Hepatocyte (in vitro differentiated cells): ENCODE results near the gene VMAC. TPM values are rescaled to one million over a fixed set of nuclear protein-coding genes. Genes with fewer than 3 reads are reported as not detected.

Experiments used
- DNase-seq: peaks from one replicate; pipeline ENCODE4 v3.0.0-alpha.2; 2016; ENCODE audit warnings: low spot score
- H2AFZ ChIP-seq: fragments of 200-600 bp; sonication (generic); 2 replicates; pipeline ENCODE4 v1.6.0; 2016; ENCODE audit warnings: antibody characterized with exemption, mild to moderate bottlenecking
- H3K27ac ChIP-seq: fragments of 200-600 bp; sonication (generic); 2 replicates; pipeline ENCODE4 v1.5.1; 2016; ENCODE audit warnings: mild to moderate bottlenecking
- H3K27me3 ChIP-seq: fragments of 200-600 bp; sonication (generic); 2 replicates; pipeline ENCODE4 v1.6.1; 2016
- H3K36me3 ChIP-seq: fragments of 200-600 bp; sonication (generic); replicated peaks from 2 replicates; pipeline ENCODE4 v1.5.1; 2016; ENCODE audit warnings: low read depth; ENCODE audit not compliant: insufficient read depth
- H3K4me1 ChIP-seq: fragments of 200-600 bp; sonication (generic); 2 replicates; pipeline ENCODE4 v1.5.1; 2016; ENCODE audit warnings: mild to moderate bottlenecking, moderate library complexity; ENCODE audit not compliant: insufficient read depth
- H3K4me2 ChIP-seq: fragments of 200-600 bp; sonication (generic); 2 replicates; pipeline ENCODE4 v1.6.0; 2016
- H3K4me3 ChIP-seq: fragments of 200-600 bp; sonication (generic); 2 replicates; pipeline ENCODE4 v1.5.1; 2016; ENCODE audit warnings: mild to moderate bottlenecking
- H3K79me2 ChIP-seq: fragments of 200-600 bp; sonication (generic); 2 replicates; pipeline ENCODE4 v1.6.0; 2017; ENCODE audit warnings: mild to moderate bottlenecking
- H3K9me2 ChIP-seq: fragments of 200-600 bp; sonication (generic); replicated peaks from 2 replicates; pipeline ENCODE4 v1.6.0; 2017; ENCODE audit warnings: mild to moderate bottlenecking; ENCODE audit not compliant: insufficient read depth
- H3K9me3 ChIP-seq: fragments of 200-600 bp; sonication (generic); 2 replicates; pipeline ENCODE4 v1.5.1; 2016; ENCODE audit warnings: low read depth, mild to moderate bottlenecking
- H4K20me1 ChIP-seq: fragments of 200-600 bp; sonication (generic); 2 replicates; pipeline ENCODE4 v1.6.0; 2016; ENCODE audit warnings: mild to moderate bottlenecking; ENCODE audit not compliant: insufficient read depth, poor library complexity, severe bottlenecking
- EZH2 ChIP-seq: fragments of 200-600 bp; sonication (generic); IDR thresholded peaks from 2 replicates; pipeline ENCODE4 v1.6.1; 2016; ENCODE audit warnings: antibody characterized with exemption, mild to moderate bottlenecking, borderline replicate concordance
- EZH2phosphoT487 ChIP-seq: fragments of 200-600 bp; sonication (generic); IDR thresholded peaks from one replicate; pipeline ENCODE4 v1.6.1; 2018; ENCODE audit warnings: antibody characterized with exemption, mild to moderate bottlenecking, low read depth, moderate library complexity; ENCODE audit not compliant: unreplicated experiment, severe bottlenecking
- WGBS: methylation state at CpG from one replicate; pipeline ENCODE4 v1.1.6; 2016; ENCODE audit warnings: low lambda C conversion rate; ENCODE audit errors: missing lambda C conversion rate; 5-methylcytosine and 5-hydroxymethylcytosine counted together
- polyA plus RNA-seq: library from polyadenylated mRNA; unstranded; fragments of >200 nt; fragmentation: Nextera tagmentation; extraction: Ambion mirVana; gene quantifications from 2 replicates; pipeline ENCODE4 v1.2.1, GENCODE V29; 2016
- total RNA-seq: library from RNA; depleted of rRNA; stranded (reverse); fragments of >200 nt; gene quantifications from 2 replicates; pipeline ENCODE4 v1.2.3, GENCODE V29; 2014
- TF ChIP-seq, protein P1 (sequence below): fragments of 200-600 bp; sonication (generic); IDR thresholded peaks from 2 replicates; pipeline ENCODE4 v1.5.1; 2016; ENCODE audit warnings: antibody characterized with exemption, mild to moderate bottlenecking; ENCODE audit not compliant: poor library complexity

The VMAC gene
- total and polyA plus RNA-seq, 2 experiments from 2014 or later: 4.5 to 5.9 TPM

DNA sequence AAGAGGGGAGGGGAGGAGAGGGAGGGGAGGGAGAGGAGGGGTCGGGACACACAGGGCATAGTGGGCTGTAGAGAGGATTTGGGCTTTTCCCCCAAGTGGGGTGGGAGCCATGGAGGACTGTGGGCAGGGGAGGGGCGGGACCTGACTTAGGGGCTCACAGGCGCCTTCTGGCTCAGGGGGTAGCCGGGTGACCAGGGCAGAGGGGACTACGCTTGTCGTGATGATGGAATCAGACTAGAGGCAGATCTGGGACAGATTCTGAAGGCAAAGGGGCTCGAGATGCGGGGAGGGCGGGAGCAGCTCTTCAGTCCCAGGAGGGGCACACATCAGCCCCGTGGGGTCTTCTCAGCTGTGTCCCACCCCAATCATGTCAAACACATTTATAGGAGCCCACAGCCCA, 14.6 kb upstream of the VMAC start:
- H3K9me3 ChIP-seq: no peaks in the 10 kb centered on the region
- no peaks in the 10 kb centered on the region for H4K20me1 ChIP-seq
- H2AFZ ChIP-seq: no peak overlapping the region
- H3K4me2 ChIP-seq: no peak overlapping the region
- H3K27me3 ChIP-seq: no peaks in the 10 kb centered on the region
- no peak overlapping the region for H3K4me3 ChIP-seq
- no peak overlapping the region for H3K27ac ChIP-seq
- no peaks in the 10 kb centered on the region for H3K36me3 ChIP-seq
- no peaks in the 10 kb centered on the region for H3K79me2 ChIP-seq
- TF ChIP-seq, protein P1, sequence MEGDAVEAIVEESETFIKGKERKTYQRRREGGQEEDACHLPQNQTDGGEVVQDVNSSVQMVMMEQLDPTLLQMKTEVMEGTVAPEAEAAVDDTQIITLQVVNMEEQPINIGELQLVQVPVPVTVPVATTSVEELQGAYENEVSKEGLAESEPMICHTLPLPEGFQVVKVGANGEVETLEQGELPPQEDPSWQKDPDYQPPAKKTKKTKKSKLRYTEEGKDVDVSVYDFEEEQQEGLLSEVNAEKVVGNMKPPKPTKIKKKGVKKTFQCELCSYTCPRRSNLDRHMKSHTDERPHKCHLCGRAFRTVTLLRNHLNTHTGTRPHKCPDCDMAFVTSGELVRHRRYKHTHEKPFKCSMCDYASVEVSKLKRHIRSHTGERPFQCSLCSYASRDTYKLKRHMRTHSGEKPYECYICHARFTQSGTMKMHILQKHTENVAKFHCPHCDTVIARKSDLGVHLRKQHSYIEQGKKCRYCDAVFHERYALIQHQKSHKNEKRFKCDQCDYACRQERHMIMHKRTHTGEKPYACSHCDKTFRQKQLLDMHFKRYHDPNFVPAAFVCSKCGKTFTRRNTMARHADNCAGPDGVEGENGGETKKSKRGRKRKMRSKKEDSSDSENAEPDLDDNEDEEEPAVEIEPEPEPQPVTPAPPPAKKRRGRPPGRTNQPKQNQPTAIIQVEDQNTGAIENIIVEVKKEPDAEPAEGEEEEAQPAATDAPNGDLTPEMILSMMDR: no peak
- TF ChIP-seq EZH2: no peak
- 73% methylated on average over 5 of the region's 10 CpGs for WGBS
- H3K4me1 ChIP-seq: peaks cover 12% of the 10 kb centered on the region
- H3K9me2 ChIP-seq: no peaks in the 10 kb centered on the region
- DNase-seq: no peak

DNA sequence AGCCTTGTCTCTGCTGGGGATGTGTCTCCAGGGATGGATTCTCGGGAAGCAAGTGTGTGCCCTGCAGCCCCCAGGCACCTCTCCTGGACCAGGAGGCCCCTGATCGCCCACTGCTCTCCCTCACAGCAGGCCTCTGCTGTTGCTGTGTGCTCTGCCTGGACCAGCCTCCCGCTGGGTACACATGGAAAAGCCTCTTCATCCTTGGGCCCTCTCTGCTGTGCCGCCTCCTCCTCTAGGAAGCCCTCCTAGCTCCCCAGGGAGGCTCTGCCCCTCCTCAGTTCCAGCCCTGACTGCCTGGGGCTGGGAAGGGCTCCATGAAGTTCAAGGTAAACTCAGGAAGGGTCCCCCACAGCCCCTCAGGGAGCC, 13.1 kb upstream of the VMAC start:
- no peak overlapping the region for H3K4me2 ChIP-seq
- H3K27me3 ChIP-seq: no peaks in the 10 kb centered on the region
- H2AFZ ChIP-seq: no peak overlapping the region
- no peaks in the 10 kb centered on the region for H3K79me2 ChIP-seq
- no peaks in the 10 kb centered on the region for H3K36me3 ChIP-seq
- TF ChIP-seq, protein P1: no peak
- TF ChIP-seq EZH2: no peak
- no peak for TF ChIP-seq EZH2phosphoT487
- no peaks in the 10 kb centered on the region for H3K9me3 ChIP-seq
- WGBS: 83% methylated on average over 4 of the region's 4 CpGs
- no peaks in the 10 kb centered on the region for H3K9me2 ChIP-seq
- no peak overlapping the region for H3K4me3 ChIP-seq
- no peaks in the 10 kb centered on the region for H4K20me1 ChIP-seq
- no peak for DNase-seq
- H3K4me1 ChIP-seq: peaks cover 12% of the 10 kb centered on the region
- H3K27ac ChIP-seq: no peak overlapping the region

DNA sequence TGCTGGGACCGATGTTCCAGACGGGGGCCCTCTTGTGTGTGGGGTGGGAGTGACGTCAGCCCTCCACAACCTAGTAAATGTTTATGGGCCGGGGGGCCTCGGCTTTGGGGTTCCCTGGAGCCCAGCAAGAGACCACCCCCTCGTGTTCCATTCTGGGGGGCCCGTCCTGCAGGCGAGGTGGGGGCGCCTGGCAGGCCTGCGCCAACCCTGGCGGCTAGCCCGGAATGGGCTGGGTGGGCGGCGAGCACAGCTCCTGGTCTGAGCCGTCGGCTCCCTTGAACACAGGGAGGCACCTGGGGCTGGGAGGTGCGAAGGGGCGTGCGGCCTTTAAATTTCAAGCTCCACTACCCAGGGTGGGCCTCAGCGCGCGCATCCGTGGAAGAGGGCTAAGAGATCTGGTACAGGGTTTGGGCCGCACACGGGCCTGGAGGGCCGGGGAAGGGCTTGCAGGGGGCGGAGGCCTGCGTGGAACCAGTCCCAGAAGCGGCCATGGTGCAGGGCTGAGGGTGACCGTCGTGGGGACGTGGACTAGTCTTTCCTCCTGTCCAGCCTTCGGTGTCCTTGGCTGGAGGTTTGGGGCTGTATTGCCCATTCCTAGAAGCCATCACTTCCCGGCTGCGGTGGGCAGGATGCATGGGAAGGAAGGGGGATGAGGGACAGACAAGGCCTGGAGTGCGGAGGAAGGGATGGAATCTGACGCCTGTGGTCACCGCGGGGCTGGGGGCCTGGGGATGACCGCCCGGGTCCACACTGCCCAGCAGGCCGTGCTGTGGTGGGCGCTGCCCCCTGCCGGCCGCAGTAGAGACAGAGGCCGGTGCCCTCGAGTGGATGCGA, 12.5 kb upstream of the VMAC start:
- Histone ChIP-seq H3K27ac (no peak overlapping the region), H3K4me1 (peaks cover 12% of the 10 kb centered on the region), H2AFZ (no peak overlapping the region), H4K20me1 (peaks cover 2% of the 10 kb centered on the region), H3K9me3 (no peaks in the 10 kb centered on the region), H3K4me2 (peak overlapping the region; percentile 42), H3K36me3 (no peaks in the 10 kb centered on the region), H3K79me2 (no peaks in the 10 kb centered on the region), H3K27me3 (no peaks in the 10 kb centered on the region), H3K9me2 (no peaks in the 10 kb centered on the region), H3K4me3 (no peak overlapping the region)
- WGBS: 40% methylated on average over 47 of the region's 48 CpGs
- peak; percentile 76 for DNase-seq
- TF ChIP-seq, protein P1: peak; percentile 77
- no peak for TF ChIP-seq EZH2
